ENCODE results near the gene ANXA2R.
"Not testable (repeated sequence)": the region's sequence is repeated elsewhere in the genome, so short reads cannot be mapped to it uniquely, and the experiment has no call there.

The ANXA2R gene

GRCh38 chr5:43033841-43034590 is 6.1 kb downstream of the ANXA2R start:
- DNase-seq (ENCODE audit: low spot score): no peak

GRCh38 chr5:43027054-43027785 is 12.9 kb downstream of the ANXA2R start:
- no peak for DNase-seq (ENCODE audit: low spot score)

GRCh38 chr5:43025184-43025950 is 14.8 kb downstream of the ANXA2R start:
- not testable (repeated sequence) for DNase-seq (ENCODE audit: low spot score)

DNA sequence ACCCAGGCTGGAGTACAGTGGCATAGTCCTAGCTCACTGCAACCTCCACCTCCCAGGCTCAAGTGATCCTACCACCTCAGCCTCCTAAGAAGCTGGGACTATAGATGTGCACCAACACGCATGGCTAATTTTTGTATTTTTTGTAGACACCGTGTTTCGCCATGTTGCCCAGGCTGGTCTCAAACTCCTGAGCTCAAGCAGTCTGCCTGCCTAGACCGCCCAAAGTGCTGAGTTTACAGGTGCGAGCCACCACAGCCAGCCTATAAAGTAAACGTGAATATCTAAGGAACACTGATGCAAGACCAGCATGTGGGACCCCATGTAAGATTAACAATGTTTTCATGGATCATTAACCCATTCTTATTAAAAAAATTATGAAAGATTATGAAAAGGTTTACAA is 15.9 kb downstream of the ANXA2R start:
- DNase-seq (ENCODE audit: low spot score): no peak

DNA sequence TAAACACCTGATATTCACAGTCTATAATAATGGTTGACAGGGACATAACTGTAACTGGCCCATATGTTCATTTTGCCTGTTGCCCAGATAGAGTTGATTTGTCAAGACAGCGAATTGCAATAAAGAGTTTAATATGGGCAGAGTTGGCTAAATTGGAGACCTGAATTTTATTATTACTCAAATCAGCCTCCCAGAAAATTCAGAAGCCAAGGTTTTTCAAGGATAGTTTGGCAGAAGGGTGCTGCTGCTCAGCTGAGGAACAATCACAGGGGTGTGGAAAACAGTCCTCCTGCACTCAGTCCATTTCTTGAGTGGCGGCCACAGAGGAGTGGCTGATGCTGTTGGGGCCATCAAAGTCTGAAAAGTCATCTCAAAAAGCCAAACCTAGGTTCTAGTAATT is 19.0 kb downstream of the ANXA2R start:
- DNase-seq (ENCODE audit: low spot score): no peak

DNA sequence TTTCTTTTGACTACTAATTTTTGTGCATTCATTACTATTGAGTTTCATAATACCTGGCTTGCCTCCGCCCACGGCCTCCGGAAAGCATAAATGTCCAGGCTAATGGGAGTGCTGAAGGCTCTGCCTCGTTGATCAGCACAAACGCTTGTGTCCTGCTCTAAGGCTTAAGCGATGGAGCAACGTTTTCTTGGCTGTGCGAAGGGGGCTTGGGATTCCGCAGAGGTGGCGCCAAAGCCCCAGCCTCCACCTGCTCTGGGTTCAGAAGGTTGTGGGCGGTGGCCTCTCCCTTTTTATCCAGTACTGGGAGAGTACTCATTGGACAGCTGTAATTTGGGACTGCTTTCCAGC is 19.7 kb downstream of the ANXA2R start:
- no peak for DNase-seq (ENCODE audit: low spot score)

DNA sequence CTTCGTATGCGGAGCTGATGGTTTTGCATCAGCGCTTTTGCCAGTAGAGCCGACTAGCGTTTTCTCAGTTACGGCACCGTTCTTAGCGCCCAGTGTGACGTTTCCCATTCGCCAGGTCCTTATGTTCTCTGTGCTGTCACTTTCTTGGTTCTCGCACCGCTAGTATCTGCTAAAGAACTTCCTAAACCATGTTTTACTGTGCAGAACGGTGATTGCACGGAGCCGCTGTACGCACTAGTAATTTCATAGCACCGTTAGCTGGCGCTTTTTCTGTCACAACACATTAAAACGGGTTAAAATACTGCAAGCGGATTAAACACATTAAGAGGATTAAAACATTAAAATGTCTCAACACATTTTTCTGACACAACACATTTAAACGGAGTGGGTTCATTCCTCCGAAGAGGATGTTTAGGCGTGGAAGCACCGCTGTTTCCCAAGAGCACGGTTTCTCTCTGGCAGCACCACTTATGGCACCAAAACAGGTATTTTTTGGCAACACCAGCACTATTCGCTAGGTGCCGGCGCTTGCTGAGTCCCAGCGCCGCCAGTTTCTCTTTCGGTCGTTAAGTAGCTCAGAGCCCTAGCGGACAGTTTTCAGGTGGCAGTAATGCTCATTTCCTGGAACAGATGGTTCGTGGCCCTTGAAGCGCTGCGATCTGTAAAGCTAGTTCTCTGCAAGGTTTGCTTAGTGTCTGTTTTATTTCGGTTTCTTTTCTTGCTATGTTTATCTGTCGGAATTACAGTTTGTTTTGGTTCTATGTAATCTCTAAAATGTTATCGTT is 20.3 kb downstream of the ANXA2R start:
- no peak for DNase-seq (ENCODE audit: low spot score)

DNA sequence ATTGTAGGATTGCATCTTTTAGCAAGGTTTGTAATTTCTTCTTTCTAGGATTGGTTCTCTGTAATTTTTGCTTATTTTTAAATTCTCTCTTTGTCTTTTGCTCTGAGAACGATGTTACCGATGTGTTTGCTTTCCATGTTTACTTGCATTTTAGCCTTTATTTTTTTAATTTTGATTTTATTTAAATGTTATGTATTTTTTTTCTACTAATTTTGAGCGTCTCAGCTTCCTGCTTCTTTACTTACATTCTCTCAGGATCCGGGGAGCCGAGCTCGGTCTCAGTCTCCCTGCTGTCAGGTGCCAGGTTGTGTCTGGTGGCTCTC is 20.9 kb downstream of the ANXA2R start:
- DNase-seq (ENCODE audit: low spot score): no peak

DNA sequence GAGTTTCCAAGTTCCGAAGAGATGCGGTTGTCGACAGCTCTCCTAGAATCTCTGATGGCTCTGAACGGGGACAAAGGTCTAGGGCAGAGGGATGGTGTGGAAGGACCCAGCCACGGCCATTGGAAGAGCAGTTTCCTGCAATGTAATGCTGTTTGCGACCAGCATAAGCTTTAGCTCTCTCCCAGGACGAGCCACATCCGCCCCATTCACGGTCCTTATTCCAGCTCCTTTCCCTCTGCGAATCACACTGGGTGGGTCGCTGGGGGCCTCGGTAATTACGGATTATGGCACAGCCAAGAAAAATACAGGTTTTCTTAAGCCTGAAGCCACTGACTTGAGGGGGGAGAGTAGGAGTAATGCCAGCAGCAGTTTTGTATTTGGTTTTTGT is 22.7 kb downstream of the ANXA2R start:
- no peak for DNase-seq (ENCODE audit: low spot score)

GRCh38 chr5:43016217-43016779 is 23.8 kb downstream of the ANXA2R start:
- DNase-seq (ENCODE audit: low spot score): no peak

GRCh38 chr5:43014522-43014921 is 25.6 kb downstream of the ANXA2R start:
- DNase-seq (ENCODE audit: low spot score): no peak

DNA sequence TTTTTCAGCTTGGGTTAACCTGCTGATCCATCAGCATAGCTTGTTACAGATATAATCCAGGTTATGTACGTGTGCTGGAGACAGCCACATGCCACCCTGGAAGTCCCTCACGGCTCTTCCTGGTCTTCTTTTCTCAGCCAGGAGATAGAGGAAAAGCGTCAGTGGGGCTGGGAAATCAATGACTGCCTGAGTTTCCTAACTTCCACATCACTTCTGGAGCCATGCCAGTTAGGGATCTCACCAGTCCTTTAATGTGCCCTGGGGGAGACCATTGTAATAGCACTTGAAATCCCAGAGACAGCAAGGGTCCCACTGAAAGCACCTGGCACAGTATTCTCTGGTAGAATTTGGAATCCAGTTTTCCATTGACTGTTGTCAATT is 29.2 kb downstream of the ANXA2R start:
- no peak for DNase-seq (ENCODE audit: low spot score)

GRCh38 chr5:43008363-43009153 is 31.6 kb downstream of the ANXA2R start:
- no peak for DNase-seq (ENCODE audit: low spot score)

GRCh38 chr5:43007911-43008362 is 32.2 kb downstream of the ANXA2R start:
- DNase-seq (ENCODE audit: low spot score): no peak

DNA sequence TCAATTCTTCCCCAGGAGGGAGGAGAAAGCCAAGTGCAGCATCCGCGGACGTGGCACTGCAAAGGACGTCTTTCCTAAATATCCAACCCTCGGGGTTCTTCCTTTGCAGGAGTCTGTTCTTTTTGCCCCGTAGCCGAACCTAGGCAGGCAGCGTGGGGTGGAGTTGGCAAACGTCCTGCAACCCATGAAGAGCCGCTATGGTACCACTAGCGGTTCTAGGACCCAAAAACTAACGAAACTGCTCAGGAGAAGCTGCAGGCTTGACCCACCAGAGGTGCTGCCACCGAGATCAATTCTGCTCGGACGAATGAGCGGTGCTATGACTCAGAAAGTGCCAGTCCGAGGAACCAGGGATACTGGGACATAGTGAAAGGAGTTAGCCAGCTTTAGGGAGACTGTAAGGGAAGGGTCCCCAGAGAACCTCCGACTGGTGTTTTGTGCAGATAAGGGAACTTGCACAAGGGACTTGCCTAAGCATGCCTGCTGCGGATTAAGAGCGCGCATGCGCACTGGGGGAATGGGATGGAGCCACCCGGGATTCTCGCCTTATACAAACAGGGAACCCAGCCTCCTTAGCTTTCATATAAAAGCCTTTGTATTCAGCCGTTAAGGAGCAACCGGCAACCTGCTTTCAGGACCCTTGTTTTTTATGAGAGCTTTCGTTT is 32.7 kb downstream of the ANXA2R start:
- DNase-seq (ENCODE audit: low spot score): no peak

DNA sequence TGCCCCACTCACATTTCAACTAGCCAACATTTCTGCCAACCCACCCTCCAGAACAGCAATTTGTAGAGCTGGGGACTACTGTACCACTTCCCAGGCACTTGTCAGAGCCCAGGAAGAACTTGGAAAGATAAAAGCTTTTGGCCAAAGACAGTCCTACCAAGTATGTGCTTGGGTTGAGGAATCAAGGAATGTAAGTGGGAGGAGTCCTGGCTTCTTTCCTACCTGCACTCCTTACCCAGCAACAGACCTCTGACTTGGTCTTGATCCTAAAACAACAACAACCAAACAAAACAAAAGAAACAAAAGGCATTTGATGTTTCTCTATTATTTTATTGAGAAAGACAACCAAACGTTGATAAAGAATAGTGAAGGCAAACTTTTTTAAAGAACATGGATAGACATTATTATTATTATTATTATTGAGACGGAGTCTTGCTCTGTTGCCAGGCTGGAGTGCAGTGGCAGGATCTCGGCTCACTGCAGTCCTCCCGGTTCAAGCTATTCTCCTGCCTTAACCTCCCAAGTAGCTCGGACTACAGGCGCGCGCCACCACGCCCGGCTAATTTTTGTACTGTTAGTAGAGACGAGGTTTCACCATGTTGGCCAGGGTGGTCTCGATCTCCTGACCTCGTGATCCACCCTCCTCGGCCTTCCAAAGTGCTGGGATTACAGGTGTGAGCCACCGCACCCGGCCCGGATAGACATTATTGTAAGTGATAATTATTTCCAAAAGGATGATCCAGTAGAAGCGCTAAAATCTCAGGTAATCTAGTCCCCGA is 33.5 kb downstream of the ANXA2R start:
- DNase-seq (ENCODE audit: low spot score): no peak

- DNase-seq (ENCODE audit: low spot score): no peak
These were observed 35.1 kb downstream of the ANXA2R start for GRCh38 chr5:43005031-43005430.

GRCh38 chr5:43001748-43002147 is 38.4 kb downstream of the ANXA2R start:
- DNase-seq (ENCODE audit: low spot score): no peak

GRCh38 chr5:43000914-43001313 is 39.2 kb downstream of the ANXA2R start:
- no peak for DNase-seq (ENCODE audit: low spot score)
